ENCODE measurements around the gene DDX49. TPM values are rescaled to one million over a fixed set of nuclear protein-coding genes. Genes with fewer than 3 reads are reported as not detected.

Gene DDX49, protein sequence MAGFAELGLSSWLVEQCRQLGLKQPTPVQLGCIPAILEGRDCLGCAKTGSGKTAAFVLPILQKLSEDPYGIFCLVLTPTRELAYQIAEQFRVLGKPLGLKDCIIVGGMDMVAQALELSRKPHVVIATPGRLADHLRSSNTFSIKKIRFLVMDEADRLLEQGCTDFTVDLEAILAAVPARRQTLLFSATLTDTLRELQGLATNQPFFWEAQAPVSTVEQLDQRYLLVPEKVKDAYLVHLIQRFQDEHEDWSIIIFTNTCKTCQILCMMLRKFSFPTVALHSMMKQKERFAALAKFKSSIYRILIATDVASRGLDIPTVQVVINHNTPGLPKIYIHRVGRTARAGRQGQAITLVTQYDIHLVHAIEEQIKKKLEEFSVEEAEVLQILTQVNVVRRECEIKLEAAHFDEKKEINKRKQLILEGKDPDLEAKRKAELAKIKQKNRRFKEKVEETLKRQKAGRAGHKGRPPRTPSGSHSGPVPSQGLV
- total RNA-seq = 10 to 100 TPM; 28.8 to 28.9 TPM
- long read RNA-seq, donor 1, transcript DDX49-201 (13 exons, 1,830 nt) = major isoform, 13 of 21 reads
- long read RNA-seq, donor 1, partial matches to known transcripts = 3 of 21 reads
- long read RNA-seq, donor 1, other reads (novel, unspliced or antisense) = 1 of 21 reads
- long read RNA-seq, donor 2, transcript DDX49-201 (13 exons, 1,830 nt) = major isoform, 64 of 89 reads
- long read RNA-seq, donor 2, transcript DDX49-213 (13 exons, 1,691 nt) = minor isoform, 8 of 89 reads
- long read RNA-seq, donor 2, partial matches to known transcripts = 11 of 89 reads
- long read RNA-seq, donor 2, other reads (novel, unspliced or antisense) = 5 of 89 reads

DNA sequence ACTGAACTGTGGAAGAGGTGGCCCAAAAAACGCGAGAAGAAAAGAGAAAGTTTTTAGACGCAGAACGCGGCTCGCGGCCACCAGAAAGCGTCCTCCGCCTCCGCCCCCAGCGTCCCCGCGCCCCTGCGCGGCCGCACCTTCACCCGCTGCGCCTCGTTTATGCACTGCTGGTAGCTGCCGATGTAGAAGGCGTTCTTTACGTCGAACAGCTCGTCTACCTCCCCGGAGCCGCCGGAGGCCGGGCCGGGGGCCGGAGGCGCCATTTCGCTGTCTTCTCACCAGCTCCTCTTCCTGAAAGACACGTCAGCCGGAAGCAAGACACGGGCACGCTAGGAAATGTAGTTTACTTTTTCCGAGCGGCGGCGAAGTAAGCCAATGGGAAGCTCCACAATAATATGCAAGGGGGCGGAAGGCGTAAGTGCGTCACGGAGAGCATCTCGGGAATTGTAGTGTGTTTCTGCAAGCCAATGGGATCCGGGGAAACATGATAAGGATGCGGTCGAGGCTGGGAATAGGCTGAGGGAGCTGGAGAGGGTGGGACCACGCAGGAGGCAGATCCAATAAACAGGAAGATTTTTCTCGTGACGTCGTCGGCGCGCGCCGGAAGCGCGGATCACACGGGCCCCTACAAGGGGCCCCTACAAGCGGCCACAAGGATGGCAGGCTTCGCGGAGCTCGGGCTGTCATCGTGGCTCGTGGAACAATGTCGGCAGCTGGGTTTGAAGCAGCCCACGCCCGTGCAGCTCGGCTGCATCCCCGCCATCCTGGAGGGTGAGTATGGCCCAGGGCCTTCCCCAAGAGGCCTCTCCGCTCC lies at the start of gene DDX49, which contains the start of gene COPE:
TSS of gene DDX49 (plus strand) at position 630 of the 814 bp plus-strand sequence. CDS start at position 657, 27 bp downstream.
TSS of gene COPE (minus strand) at position 302 of the 814 bp plus-strand sequence. CDS start at position 263, 39 bp downstream.
- intact Hi-C loops (cut with DNase I) = no loop called here

DNA sequence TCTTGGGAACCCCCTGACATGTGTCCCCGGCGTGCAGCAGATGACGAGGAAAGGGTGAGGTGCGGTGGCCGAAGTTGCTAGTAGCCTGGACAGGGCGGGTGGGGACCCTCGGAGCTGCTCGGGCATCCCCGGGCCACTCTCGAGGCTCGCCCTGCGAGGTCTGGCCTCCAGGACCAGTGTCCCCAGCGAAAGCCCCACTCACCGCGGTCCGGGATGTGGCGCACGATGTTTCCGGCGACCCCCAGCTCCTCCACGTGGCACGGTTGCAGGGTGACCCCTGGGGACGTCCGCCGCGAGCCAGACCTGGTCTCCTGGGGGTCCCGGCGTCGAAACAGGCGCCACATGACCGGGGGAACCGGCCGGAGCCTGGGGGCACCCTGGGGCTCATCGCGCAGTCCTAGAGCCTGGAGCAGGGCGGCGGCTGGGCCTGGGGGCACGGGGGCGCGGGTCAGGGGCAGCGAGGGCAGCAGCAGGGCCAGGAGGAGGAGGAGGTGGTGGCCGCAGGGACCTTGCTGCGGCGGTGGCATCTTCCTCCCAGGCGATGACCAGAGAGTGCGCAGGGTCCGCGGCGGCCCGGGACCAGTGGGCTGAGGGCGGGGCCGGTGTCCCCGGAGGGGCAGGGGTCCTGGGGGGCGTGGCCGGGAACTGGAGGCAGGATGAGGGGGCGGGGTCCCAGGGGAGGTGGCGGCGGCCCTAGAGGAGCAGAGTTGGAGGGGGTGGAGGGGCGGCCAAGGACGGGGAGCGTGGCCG lies 49.6 kb upstream of the DDX49 start:
- intact Hi-C loops (cut with DNase I) = no loop called here
- DNase-seq (ENCODE audit: low spot score) = no peak

More for the DNA sequence above, at the start of gene DDX49, which contains the start of gene COPE:
- peak; percentile 99 for DNase-seq (ENCODE audit: low spot score)

DNA sequence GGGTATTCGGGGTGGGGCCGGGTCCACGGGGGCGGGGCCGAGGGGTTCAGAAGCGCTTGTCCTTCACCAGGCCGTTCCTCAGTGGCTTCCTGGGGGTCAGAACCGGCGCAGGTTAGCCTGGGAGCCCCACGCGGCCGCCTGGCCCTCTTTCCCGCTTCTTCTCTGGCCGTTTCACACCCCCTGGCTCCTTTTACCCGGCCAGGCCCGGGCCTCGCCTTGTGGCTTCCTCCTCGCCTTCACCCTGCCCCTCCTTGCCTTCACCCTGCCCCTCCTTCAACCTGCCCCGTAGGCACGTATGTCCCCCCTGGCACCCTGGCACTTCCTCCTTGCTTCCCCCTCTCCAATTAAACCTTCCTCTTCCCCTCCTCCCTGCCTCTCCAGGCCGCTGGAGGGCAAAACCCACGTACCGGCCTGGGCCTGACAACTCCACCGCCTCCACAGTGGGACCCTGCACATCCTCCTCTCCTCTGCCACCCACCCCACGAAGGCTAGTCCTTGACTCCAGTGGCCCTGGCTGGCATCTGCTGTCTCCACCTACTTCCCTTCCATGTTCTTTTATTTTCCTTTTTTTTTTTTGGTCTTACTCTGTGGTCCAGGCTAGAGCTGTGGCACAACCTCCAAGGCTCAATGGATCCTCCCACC lies 48.9 kb upstream of the DDX49 start:
- intact Hi-C loops (cut with DNase I) = no loop called here
- no peak for DNase-seq (ENCODE audit: low spot score)

DNA sequence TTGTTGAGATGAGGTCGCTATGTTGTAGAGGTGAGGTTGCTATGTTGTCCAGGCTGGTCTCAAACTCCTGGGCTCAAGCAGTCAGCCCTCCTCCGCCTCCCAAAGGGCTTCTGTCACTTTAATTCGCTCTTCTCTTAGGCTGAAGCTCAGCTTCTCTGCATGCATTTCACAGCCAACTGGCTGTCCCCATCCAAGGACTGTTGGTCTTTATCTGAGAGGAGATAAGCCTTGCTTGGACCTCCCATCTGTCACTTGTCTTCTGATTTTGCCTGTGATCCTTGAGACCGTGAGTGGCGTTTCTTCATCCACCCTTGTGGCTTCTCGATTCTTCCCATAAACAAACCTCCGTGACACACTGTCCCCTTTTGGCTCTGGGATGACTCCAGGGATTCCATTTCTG lies 48.0 kb upstream of the DDX49 start:
- intact Hi-C loops (cut with DNase I) = no loop called here

DNA sequence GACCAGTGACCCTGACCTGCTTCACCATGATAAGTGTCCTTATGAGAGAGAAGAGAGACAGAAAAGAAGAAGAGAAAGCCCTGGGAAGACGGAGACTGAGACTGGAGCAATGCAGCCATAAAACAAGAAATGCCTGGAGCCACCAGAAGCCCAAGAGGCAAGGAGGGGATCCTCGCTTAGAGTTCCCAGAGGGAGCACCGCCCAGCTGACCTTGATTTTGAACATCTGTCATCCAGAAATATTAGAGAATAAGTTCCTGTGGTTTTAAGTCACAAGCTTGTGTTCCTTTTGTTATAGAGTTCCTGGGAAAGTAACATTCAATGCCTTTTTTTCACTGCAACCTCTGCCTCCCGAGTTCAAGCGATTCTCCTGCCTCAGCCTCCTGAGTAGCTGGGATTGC lies 43.8 kb upstream of the DDX49 start:
- no peak for DNase-seq (ENCODE audit: low spot score)
- intact Hi-C loops (cut with DNase I) = no loop called here

More for the DNA sequence above, 48.0 kb upstream of the DDX49 start:
- no peak for DNase-seq (ENCODE audit: low spot score)

DNA sequence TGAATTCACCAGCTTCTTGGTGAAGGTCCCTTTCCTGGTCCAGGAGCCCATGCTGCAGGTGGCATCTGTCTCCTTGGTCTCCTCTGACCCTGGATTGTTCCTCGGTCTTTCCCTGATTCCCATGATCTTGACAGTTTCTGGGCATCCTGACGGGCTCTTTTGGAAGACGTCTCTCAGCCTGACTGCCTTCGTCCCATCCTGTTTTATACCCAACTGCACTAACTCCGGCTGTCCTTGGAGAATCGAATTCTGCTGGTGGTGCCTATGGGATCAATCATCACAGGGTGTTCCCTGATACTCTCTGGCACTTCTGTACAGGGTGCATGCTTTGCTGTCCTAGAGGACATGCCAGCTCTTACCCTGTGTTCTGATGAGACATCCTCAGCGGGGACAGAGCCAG lies 42.6 kb upstream of the DDX49 start:
- no peak for DNase-seq (ENCODE audit: low spot score)
- intact Hi-C loops (cut with DNase I) = no loop called here

DNA sequence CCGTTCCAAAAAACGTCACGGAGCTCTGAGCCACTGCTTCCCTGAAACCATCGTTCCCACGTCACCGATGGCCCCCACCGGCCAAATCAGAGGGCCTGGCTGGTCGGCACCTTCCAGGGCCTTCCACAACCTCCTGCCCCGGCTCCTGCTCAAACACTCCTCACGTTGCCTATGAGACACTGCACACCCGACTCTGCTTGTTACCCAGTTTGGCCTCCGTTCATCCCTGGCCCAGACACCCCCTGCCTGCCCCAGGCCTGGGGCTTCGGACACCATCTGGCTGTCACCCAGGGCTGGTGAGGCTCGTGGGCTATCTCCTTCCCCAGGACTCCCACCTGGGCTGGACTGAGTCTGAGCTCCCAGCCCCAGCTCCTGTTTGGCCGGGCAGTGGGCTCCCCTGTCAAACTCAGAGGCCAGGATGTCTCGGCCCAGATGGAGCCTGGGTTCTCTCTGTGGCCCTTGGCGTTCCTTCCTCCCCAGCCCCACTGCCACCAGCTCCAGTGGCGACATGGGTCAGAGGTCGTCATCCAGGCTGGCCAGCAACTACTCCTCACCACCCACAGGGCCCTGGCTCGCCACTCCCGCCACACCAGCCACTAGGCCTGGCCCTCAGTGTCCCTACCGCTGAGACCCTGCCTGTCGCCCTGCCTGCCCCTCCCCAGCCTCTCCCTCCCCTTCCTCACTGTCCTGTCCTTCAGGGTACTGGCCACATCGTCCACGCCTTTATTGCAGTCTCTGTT lies 41.3 kb upstream of the DDX49 start:
- intact Hi-C loops (cut with DNase I) = no loop called here
- no peak for DNase-seq (ENCODE audit: low spot score)

DNA sequence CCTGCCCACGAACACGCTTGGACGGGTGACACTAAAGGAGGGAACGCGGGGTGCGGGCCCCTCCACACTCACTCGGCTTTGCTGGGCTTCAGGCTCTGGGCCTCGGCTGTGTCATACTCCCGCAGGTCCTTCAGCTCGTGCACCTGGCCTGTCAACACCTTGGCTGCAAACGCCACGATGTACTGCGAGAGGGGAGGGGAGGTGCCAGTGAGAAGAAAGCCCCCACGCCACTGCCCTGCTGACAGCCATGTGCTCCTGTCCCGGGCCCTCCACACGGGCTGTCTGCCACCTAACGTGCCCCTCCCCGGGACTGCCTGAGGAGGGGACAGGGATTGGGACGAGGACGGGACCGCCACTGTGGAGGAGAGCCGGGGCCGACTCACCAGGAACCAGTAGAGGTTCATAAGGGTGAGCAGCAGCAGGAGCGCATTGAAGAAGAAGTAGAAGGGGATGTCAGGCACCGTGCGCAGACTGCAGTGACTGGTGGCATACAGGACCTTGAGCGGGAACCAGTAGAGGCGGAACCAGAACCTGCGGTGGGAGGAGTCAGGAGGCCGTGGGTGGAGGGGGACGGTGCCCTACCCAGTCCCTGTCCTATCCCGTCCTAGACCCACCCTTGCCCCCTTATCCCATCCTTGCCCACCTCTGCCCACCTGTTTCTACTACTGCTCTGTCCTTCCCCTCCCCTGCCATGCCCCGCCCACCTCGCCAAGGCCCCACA lies 40.5 kb upstream of the DDX49 start:
- DNase-seq (ENCODE audit: low spot score) = no peak
- intact Hi-C loops (cut with DNase I) = no loop called here

DNA sequence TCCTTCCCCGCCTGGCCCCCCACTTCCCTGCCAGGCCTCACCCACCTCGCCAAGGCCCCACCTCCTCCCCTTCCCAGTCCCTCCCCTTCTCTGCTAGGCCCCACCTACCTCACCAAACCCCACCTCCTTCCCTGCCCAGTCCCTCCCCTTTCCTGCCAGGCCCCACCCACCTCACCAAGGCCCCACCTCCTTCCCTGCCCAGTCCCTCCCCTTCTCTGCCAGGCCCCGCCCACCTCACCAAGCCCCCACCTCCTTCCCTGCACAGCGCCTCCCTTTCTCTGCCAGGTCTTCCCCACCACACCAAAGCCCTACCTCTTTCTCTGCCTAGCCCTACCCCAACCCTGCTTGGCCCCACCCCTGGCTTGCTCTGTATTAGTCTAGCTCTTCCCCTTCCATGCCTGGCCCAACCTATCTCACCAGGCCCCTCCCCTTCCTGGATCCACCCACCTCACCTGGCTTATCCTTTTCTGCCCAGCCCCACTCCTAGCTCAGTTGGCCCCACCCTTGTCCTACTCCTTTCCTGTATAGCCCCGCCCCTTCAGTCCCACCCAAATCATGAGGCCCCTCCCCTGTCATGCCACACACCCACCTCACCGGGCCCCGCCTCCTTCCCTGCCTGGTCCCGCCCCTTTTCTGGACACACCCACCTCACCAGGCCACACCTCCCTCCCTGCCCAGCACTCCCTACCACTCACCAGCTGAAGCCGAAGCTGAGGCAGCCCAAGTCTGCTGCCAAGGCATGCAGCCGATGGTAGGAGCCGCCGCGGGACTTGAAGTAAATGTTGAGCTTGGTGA lies 39.7 kb upstream of the DDX49 start:
- intact Hi-C loops (cut with DNase I) = no loop called here
- DNase-seq (ENCODE audit: low spot score) = no peak

DNA sequence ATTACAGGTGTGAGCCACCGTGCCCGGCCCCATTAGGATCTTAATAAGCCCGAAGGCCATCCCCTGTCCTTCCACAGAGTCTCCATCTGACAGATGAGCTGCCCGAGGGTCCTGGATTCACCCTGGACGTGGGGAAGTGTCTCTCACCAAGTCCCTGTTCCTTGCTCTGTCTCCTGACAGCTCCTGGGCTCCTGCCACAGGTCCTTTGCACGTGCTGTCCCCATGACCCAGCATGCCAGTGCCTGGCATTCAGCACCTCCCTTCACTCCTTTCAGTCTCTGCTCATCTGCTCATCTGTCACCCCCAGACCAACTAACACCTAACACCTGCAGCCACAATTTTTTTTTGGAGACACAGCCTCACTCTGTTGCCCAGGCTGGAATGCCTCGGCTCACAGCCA lies 38.0 kb upstream of the DDX49 start:
- intact Hi-C loops (cut with DNase I) = no loop called here
- no peak for DNase-seq (ENCODE audit: low spot score)

DNA sequence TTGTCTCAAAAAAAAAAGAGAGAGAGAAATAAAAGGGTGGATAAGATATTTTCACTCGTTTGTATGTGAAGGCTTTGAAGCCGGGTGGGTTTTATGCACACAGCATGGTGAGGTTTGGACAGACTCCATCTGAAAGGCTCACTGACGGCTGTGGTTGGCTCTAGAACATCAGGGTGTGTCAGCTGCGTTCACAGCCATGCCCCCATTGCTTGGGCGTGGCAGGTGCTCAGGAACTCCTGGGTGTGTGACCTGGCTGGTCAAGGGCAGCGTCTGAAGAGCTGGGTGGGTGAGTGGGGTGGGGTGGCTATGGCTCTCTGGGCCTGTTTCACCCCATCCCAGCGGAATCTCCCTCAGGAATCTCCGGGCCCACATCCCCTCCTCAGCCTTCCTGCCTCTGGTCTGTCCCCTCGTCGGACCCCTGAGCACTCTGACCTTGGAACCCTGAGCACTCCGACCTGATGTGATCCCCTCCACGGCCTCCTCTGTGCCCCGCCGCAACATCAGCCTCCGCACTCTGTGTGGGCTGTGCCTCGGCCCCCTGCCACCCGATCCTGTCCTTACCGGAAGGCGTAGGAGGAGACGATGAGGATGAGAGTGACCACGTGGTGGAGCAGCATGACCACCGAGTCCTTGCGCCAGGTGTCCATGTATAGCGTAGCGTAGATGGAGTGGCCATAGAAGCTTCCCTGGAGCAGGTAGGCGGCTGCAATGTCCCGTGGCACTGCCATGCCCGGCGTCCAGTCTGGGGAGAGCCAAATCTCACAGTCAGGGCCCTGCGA lies 35.8 kb upstream of the DDX49 start:
- DNase-seq (ENCODE audit: low spot score) = no peak
- intact Hi-C loops (cut with DNase I) = no loop called here

DNA sequence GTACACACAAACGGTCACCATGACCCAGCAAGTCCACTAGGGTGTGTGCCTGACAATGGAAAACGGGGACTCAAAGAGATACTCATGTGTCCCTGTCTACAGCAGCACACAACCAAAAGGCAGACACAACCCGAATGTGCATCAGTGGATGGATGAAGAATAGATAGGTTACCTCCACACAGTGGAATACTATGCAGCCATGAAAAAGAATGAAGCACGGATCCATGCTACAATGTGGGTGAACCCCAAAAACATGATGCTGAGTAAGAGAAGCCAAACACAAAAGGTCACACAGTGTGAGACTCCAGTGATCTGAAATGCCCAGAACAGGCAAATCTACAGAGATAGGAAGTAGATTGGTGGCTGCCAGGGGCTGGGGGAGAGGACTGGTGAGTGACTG lies 32.5 kb upstream of the DDX49 start:
- no peak for DNase-seq (ENCODE audit: low spot score)
- intact Hi-C loops (cut with DNase I) = no loop called here

DNA sequence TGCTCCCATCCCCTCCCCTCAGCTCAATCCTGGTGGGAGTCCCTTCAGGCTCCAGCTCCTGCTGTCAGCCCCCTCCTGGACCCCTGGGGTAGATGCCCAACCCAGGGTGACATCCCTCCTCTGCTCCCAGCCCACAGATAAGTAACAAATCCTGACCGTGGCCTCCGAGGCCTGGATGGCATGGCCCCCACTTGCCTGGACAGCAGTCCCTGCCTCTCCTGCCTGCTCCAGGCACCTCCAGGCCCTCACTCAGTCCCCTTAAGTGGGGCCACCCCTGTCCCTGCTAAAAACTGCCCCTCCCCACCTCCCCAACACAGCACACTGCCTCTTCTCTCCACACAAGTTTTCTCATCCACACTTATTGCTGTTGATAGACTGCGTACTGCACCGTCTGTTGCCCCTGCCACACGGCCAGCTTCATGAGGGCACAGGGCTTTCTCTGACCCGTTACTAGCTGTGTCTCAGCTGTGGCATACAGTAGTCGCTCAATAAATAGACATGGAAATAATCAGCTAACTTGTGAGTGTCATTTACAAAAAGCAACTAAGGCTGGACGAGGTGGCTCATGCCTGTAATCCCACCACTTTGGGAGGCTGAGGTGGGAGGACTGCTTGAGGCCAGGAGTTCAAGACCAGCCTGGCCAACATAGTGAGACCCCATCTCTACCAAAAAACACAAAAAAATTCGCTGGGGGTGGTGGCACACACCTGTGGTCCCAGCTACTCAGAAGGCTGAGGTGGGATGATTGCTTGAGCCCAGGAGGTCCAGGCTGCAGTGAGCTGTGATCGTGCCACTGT lies 29.4 kb upstream of the DDX49 start:
- intact Hi-C loops (cut with DNase I) = no loop called here
- DNase-seq (ENCODE audit: low spot score) = no peak

DNA sequence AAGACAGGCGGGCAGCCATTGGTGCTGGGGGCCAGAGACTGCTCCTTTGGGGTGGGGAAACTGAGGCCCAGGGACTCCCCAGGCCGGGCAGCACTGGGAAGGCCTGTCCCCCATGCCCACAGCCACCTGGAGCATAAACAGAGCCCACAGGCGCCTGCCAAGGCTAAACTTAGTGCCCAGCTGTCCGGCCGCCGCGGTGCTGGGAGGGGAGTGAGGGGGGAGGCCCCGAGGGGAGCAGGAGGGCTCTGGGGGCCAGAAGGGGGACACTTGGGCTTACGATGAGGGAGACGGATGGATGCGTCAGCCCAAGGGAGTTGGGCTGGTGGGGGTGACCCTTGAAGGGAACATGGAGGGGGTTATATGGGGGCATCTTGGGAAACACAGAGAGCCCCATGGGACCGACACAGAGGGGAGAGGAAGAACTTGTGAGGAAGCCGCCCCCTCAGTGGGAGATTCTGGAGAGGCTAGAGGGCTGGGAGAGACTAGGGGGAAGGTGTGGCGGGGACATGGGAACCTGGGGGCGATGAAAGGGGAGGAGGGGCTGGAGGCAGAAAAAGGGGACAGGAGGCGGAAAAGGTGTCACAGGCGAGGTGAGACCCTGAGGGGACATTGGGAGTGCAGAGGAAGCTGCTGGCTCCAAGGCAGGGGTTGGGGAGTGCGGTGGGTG lies 25.8 kb upstream of the DDX49 start:
- DNase-seq (ENCODE audit: low spot score) = no peak
- intact Hi-C loops (cut with DNase I) = no loop called here
